Activated B cell treated with CpG ODN at 0.5 μM for 24 hours (primary cell): ENCODE results near the gene STAT4. TPM values are rescaled to one million over a fixed set of nuclear protein-coding genes. Genes with fewer than 3 reads are reported as not detected.

ENCODE experiments used
- ATAC-seq: fragments of 200-7000 bp; cut with Tn5 transposase; one replicate; pipeline ENCODE4 v1.10.0; 2021; ENCODE audit warnings: low read depth, mild to moderate bottlenecking, moderate library complexity
- CTCF ChIA-PET: fragments of 350-600 bp; sonication (Branson Sonifier 250); formaldehyde crosslinking; loops from one replicate; lab custom pipeline; 2021; ENCODE audit warnings: antibody characterized with exemption; lab: Charles Lee
- POLR2A ChIA-PET: fragments of 350-600 bp; sonication (Branson Sonifier 250); formaldehyde crosslinking; loops from one replicate; lab custom pipeline; 2021; ENCODE audit warnings: antibody characterized with exemption; lab: Charles Lee
- DNase-seq: peaks from one replicate; pipeline ENCODE4 v3.0.0; 2022
- H3K27ac Mint-ChIP-seq: one replicate; pipeline ENCODE4 v1.8.0; 2020; ENCODE audit warnings: mixed read lengths
- H3K27me3 Mint-ChIP-seq: one replicate; pipeline ENCODE4 v1.8.0; 2021; ENCODE audit warnings: mixed read lengths
- H3K36me3 Mint-ChIP-seq: one replicate; pipeline ENCODE4 v1.8.0; 2021; ENCODE audit warnings: low read depth, mixed read lengths
- H3K4me1 Mint-ChIP-seq: one replicate; pipeline ENCODE4 v1.8.0; 2021; ENCODE audit warnings: mixed read lengths
- H3K4me3 Mint-ChIP-seq: one replicate; pipeline ENCODE4 v1.8.0; 2020; ENCODE audit warnings: mild to moderate bottlenecking, mixed read lengths
- H3K9me3 Mint-ChIP-seq: one replicate; pipeline ENCODE4 v1.8.0; 2020; ENCODE audit warnings: mixed read lengths
- CTCF ChIP-seq: fragments of 200-600 bp; IDR thresholded peaks from one replicate; pipeline ENCODE4 v1.8.0; 2022; ENCODE audit warnings: antibody characterized with exemption, mild to moderate bottlenecking
- intact Hi-C: fragments of 100-400 bp; cut with micrococcal nuclease; formaldehyde crosslinking; loops from one replicate; pipeline ENCODE4 v1.15.1; 2024
- total RNA-seq: library from RNA; stranded (reverse); gene quantifications from 2 replicates; pipeline ENCODE4 v1.2.3, GENCODE V29; 2022

The STAT4 gene
- total RNA-seq, 1 donor from 2014 or later = 16.5 TPM

GRCh38 chr2:191176305-191176704, 25.5 kb upstream of the STAT4 start:
- Mint-ChIP-seq H3K27ac (no peak overlapping the region), H3K27me3 (no peaks in the 10 kb centered on the region), H3K36me3 (no peaks in the 10 kb centered on the region), H3K4me3 (no peak overlapping the region), H3K9me3 (no peaks in the 10 kb centered on the region), H3K4me1 (peaks cover 5% of the 10 kb centered on the region)
- POLR2A ChIA-PET = no interaction called here
- intact Hi-C loops = no loop called here
- no peak for TF ChIP-seq CTCF
- CTCF ChIA-PET = no interaction called here
- DNase-seq (no peak), ATAC-seq (no peak)

- Mint-ChIP-seq H3K9me3 (no peaks in the 10 kb centered on the region), H3K36me3 (no peaks in the 10 kb centered on the region), H3K4me3 (no peak overlapping the region), H3K27me3 (peaks cover 3% of the 10 kb centered on the region), H3K4me1 (peaks cover 5% of the 10 kb centered on the region), H3K27ac (no peak overlapping the region)
- no peak for TF ChIP-seq CTCF
- ChIA-PET CTCF (interaction anchor here (0.8 kb wide), 1 partner anchor 334 kb away, joined by 3 read pairs; no protein-coding TSS in a partner anchor), POLR2A (no interaction called here)
- ATAC-seq (no peak), DNase-seq (no peak)
- intact Hi-C loops = no loop called here
These were observed 23.6 kb upstream of the STAT4 start for GRCh38 chr2:191174442-191174841.

GRCh38 chr2:191173206-191173605, 22.4 kb upstream of the STAT4 start:
- ChIA-PET POLR2A (no interaction called here), CTCF (no interaction called here)
- no peak for DNase-seq
- Mint-ChIP-seq H3K9me3 (no peaks in the 10 kb centered on the region), H3K27ac (no peak overlapping the region), H3K27me3 (peaks cover 3% of the 10 kb centered on the region), H3K4me1 (peaks cover 5% of the 10 kb centered on the region), H3K4me3 (no peak overlapping the region), H3K36me3 (no peaks in the 10 kb centered on the region)
- ATAC-seq = no peak
- TF ChIP-seq CTCF = no peak
- intact Hi-C loops = no loop called here

GRCh38 chr2:191171708-191172355, 21.0 kb upstream of the STAT4 start:
- ATAC-seq = no peak
- H3K27me3 Mint-ChIP-seq = peaks cover 6% of the 10 kb centered on the region
- peaks cover 5% of the 10 kb centered on the region for H3K4me1 Mint-ChIP-seq
- no peak overlapping the region for H3K4me3 Mint-ChIP-seq
- DNase-seq = no peak
- ChIA-PET CTCF (no interaction called here), POLR2A (no interaction called here)
- no peak for TF ChIP-seq CTCF
- no peaks in the 10 kb centered on the region for H3K36me3 Mint-ChIP-seq
- no peak overlapping the region for H3K27ac Mint-ChIP-seq
- intact Hi-C loops = no loop called here
- no peaks in the 10 kb centered on the region for H3K9me3 Mint-ChIP-seq

GRCh38 chr2:191171286-191171685, 20.5 kb upstream of the STAT4 start:
- POLR2A ChIA-PET = no interaction called here

More at GRCh38 chr2:191171286-191171685, 20.5 kb upstream of the STAT4 start:
- DNase-seq (no peak), ATAC-seq (no peak)
- H3K4me1 Mint-ChIP-seq = peaks cover 3% of the 10 kb centered on the region
- peaks cover 6% of the 10 kb centered on the region for H3K27me3 Mint-ChIP-seq
- no peak overlapping the region for H3K4me3 Mint-ChIP-seq
- H3K27ac Mint-ChIP-seq = no peak overlapping the region
- CTCF ChIA-PET = no interaction called here
- intact Hi-C loops = no loop called here
- no peak for TF ChIP-seq CTCF
- no peaks in the 10 kb centered on the region for H3K36me3 Mint-ChIP-seq
- no peaks in the 10 kb centered on the region for H3K9me3 Mint-ChIP-seq
